ENCODE results near the gene OR51B2. TPM values are rescaled to one million over a fixed set of nuclear protein-coding genes. Genes with fewer than 3 reads are reported as not detected.

OR51B2 gene
- total RNA-seq, 1 experiment from 2014 or later: not detected

GRCh38 chr11:5283882-5284281 lies 40.2 kb downstream of the OR51B2 start:
- intact Hi-C loops (cut with micrococcal nuclease; ENCODE audit: unreplicated experiment): no loop called here
- peaks cover 8% of the 10 kb centered on the region for H3K4me1 Mint-ChIP-seq (ENCODE audit: low read depth, unreplicated experiment)
- no peak overlapping the region for H3K4me3 Mint-ChIP-seq (ENCODE audit: low read depth, unreplicated experiment)
- no peaks in the 10 kb centered on the region for H3K9me3 Mint-ChIP-seq (ENCODE audit: low read depth, unreplicated experiment)
- no peak for DNase-seq
- H3K27ac Mint-ChIP-seq (ENCODE audit: unreplicated experiment): no peak overlapping the region
- no peak for TF ChIP-seq CTCF (IDR thresholded peaks at IDR 0.05; ENCODE audit: unreplicated experiment)
- H3K27me3 Mint-ChIP-seq (ENCODE audit: unreplicated experiment): no peaks in the 10 kb centered on the region
- no peaks in the 10 kb centered on the region for H3K36me3 Mint-ChIP-seq (ENCODE audit: insufficient read depth, unreplicated experiment)
- CTCF ChIA-PET: no interaction called here
- BruUV-seq (replicated peaks): no TSS peak

GRCh38 chr11:5283086-5283485 lies 41.0 kb downstream of the OR51B2 start:
- Mint-ChIP-seq H3K27ac (ENCODE audit: unreplicated experiment) (no peak overlapping the region), H3K27me3 (ENCODE audit: unreplicated experiment) (no peaks in the 10 kb centered on the region), H3K36me3 (ENCODE audit: insufficient read depth, unreplicated experiment) (no peaks in the 10 kb centered on the region), H3K4me3 (ENCODE audit: low read depth, unreplicated experiment) (no peak overlapping the region), H3K4me1 (ENCODE audit: low read depth, unreplicated experiment) (peaks cover 8% of the 10 kb centered on the region), H3K9me3 (ENCODE audit: low read depth, unreplicated experiment) (no peaks in the 10 kb centered on the region)
- intact Hi-C loops (cut with micrococcal nuclease; ENCODE audit: unreplicated experiment): no loop called here
- no TSS peak for BruUV-seq (replicated peaks)
- DNase-seq: no peak
- TF ChIP-seq CTCF (IDR thresholded peaks at IDR 0.05; ENCODE audit: unreplicated experiment): no peak
- CTCF ChIA-PET: no interaction called here

- Mint-ChIP-seq H3K27me3 (ENCODE audit: unreplicated experiment) (no peaks in the 10 kb centered on the region), H3K36me3 (ENCODE audit: insufficient read depth, unreplicated experiment) (no peaks in the 10 kb centered on the region), H3K4me1 (ENCODE audit: low read depth, unreplicated experiment) (peaks cover 8% of the 10 kb centered on the region), H3K4me3 (ENCODE audit: low read depth, unreplicated experiment) (no peak overlapping the region), H3K27ac (ENCODE audit: unreplicated experiment) (no peak overlapping the region), H3K9me3 (ENCODE audit: low read depth, unreplicated experiment) (no peaks in the 10 kb centered on the region)
- no TSS peak for BruUV-seq (replicated peaks)
- TF ChIP-seq CTCF (IDR thresholded peaks at IDR 0.05; ENCODE audit: unreplicated experiment): no peak
- CTCF ChIA-PET: no interaction called here
- DNase-seq: no peak
- intact Hi-C loops (cut with micrococcal nuclease; ENCODE audit: unreplicated experiment): no loop called here
Observed at GRCh38 chr11:5282628-5283027, 41.5 kb downstream of the OR51B2 start.

GRCh38 chr11:5281596-5281995 lies 42.5 kb downstream of the OR51B2 start:
- TF ChIP-seq CTCF (IDR thresholded peaks at IDR 0.05; ENCODE audit: unreplicated experiment): no peak
- CTCF ChIA-PET: no interaction called here
- Mint-ChIP-seq H3K4me1 (ENCODE audit: low read depth, unreplicated experiment) (peaks cover 8% of the 10 kb centered on the region), H3K27ac (ENCODE audit: unreplicated experiment) (no peak overlapping the region), H3K9me3 (ENCODE audit: low read depth, unreplicated experiment) (no peaks in the 10 kb centered on the region), H3K4me3 (ENCODE audit: low read depth, unreplicated experiment) (no peak overlapping the region), H3K27me3 (ENCODE audit: unreplicated experiment) (no peaks in the 10 kb centered on the region), H3K36me3 (ENCODE audit: insufficient read depth, unreplicated experiment) (no peaks in the 10 kb centered on the region)
- intact Hi-C loops (cut with micrococcal nuclease; ENCODE audit: unreplicated experiment): no loop called here
- no peak for DNase-seq
- no TSS peak for BruUV-seq (replicated peaks)
